K562 (cell line): ENCODE results near the gene SPDYE6. TPM values are rescaled to one million over a fixed set of nuclear protein-coding genes. Genes with fewer than 3 reads are reported as not detected.

ENCODE experiments used
- ATF1 ChIP-seq, 2 experiments: fragments of 450-650 bp in 1 of 2; IDR thresholded peaks; 2 replicates each; pipeline ENCODE4 v1.6.1; 2016; ENCODE audit warnings: missing compliant biosample characterization in 1 of 2, missing genetic modification characterization in 1 of 2
- HCFC1 ChIP-seq: IDR thresholded peaks from 2 replicates; pipeline ENCODE4 v1.6.1; 2012; ENCODE audit warnings: low read depth, low read length, improper control_type of control experiment
- IFI16 ChIP-seq: fragments of 250-450 bp; sonication (Bioruptor Pico); IDR thresholded peaks from 2 replicates; pipeline ENCODE4 v2.1.2; 2022; ENCODE audit warnings: mild to moderate bottlenecking, inconsistent platforms
- JUND ChIP-seq, 2 experiments: IDR thresholded peaks; 2 replicates in 1 of 2; 3 replicates in 1 of 2; pipeline ENCODE4 v1.6.1; 2011; ENCODE audit warnings: borderline replicate concordance in 2 of 2, low read depth in 2 of 2, low read length in 2 of 2, improper control_type of control experiment in 1 of 2, missing biosample characterization in 1 of 2, missing genetic modification characterization in 1 of 2, missing genetic modification reagents in 1 of 2
- RHOXF2B ChIP-seq: fragments of 250-450 bp; sonication (Bioruptor Pico); conservative IDR thresholded peaks from 2 replicates; pipeline ENCODE4 v1.5.1; 2021
- SMARCA4 ChIP-seq: fragments of 450-650 bp; IDR thresholded peaks from 2 replicates; pipeline ENCODE4 v1.6.1; 2016
- SRSF1 ChIP-seq: fragments of 200-400 bp; formaldehyde crosslinking; IDR thresholded peaks from 2 replicates; pipeline ENCODE4 v1.6.1; 2017; ENCODE audit warnings: mild to moderate bottlenecking, low read depth, low read length, moderate library complexity
- ZNF224 ChIP-seq: sonication (generic); formaldehyde crosslinking; IDR thresholded peaks from 2 replicates; pipeline ENCODE4 v1.8.0; 2022; ENCODE audit warnings: mild to moderate bottlenecking, missing genetic modification reagents
- polyA plus RNA-seq, 8 experiments: library from polyadenylated mRNA; depleted of rRNA in 4 of 8; stranded (reverse) in 5 of 8; unstranded in 3 of 8; fragments of >200 nt; fragmentation: Nextera tagmentation in 2 of 8; fragmentation: Illumina TruSeq in 1 of 8; extraction: Ambion mirVana in 2 of 8; extraction: Trizol in 1 of 8; gene quantifications; 2 replicates each; pipeline versions ENCODE4 v1.2.1 to v1.2.3, GENCODE V29; 2011 to 2014; ENCODE audit warnings: inconsistent platforms in 1 of 8, missing spikeins in 1 of 8
- total RNA-seq, 7 experiments: library from RNA; depleted of rRNA in 6 of 7; stranded (reverse); fragments of >200 nt in 6 of 7; fragmentation: Illumina TruSeq in 2 of 7; extraction: Trizol in 2 of 7; gene quantifications; 2 replicates each; pipeline versions ENCODE4 v1.2.1 to v1.2.3, GENCODE V29; 2011 to 2021; ENCODE audit warnings: low replicate concordance in 1 of 7
- TF ChIP-seq, protein P1 (sequence below): sonication (generic); formaldehyde crosslinking; IDR thresholded peaks from 2 replicates; pipeline ENCODE4 v1.8.1; 2023; ENCODE audit warnings: mild to moderate bottlenecking, missing genetic modification reagents

Gene SPDYE6
- total and polyA plus RNA-seq, 9 of the 15 experiments (the other 6 are each of a cell fraction or from before 2014, with no cell fraction given), result 0.24 to 0.35 TPM; not detected in 7

DNA sequence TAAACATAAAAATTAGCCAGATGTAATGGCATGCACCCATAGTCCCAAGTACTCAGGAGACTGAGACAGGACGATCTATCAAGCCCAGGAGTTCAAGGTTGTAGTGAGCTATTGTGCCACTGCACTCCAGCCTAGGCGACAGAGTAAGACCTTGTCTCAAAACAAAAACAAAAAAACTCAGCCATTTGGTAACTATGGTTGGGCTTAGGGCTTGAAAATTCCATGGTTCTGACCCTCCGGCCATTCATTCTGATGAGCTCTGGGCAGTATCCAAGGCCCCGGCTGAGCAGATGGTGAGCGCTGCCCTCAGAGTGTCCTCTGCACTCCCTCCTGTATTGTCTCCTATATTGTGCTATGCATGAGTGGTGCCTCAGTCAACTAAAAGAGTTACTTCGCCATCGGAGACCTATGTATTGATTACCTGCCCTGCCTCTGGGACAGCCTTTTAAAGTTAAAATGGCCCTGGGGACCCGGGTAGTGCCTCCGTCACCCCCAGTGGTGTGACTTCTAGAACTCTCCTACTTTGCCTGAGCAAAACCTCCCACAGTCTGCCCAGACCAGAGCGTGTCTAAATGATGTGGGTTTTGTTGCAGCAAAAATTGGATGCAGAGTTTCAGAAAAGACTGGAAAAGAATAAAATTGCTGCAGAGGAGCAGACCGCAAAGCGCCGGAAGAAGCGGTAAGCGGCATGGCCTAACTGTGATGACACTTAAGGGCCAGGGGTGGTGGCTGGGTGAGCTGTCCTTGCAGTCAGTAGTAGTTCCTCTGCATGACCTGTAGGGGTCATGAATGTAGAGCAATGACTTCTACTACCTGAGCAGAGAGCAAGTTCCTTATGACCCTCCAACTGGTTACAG lies 48.0 kb upstream of the SPDYE6 start (continued):
- TF ChIP-seq, protein P1, sequence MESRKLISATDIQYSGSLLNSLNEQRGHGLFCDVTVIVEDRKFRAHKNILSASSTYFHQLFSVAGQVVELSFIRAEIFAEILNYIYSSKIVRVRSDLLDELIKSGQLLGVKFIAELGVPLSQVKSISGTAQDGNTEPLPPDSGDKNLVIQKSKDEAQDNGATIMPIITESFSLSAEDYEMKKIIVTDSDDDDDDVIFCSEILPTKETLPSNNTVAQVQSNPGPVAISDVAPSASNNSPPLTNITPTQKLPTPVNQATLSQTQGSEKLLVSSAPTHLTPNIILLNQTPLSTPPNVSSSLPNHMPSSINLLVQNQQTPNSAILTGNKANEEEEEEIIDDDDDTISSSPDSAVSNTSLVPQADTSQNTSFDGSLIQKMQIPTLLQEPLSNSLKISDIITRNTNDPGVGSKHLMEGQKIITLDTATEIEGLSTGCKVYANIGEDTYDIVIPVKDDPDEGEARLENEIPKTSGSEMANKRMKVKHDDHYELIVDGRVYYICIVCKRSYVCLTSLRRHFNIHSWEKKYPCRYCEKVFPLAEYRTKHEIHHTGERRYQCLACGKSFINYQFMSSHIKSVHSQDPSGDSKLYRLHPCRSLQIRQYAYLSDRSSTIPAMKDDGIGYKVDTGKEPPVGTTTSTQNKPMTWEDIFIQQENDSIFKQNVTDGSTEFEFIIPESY (CRISPR knock-in tag), result peak; percentile 97
- TF ChIP-seq JUND (IDR thresholded peaks at IDR 0.05; ENCODE audit: borderline replicate concordance, low read depth, low read length) (peak; percentile 43; the same call in 1 of the 2 replicates), JUND (tag; IDR thresholded peaks at IDR 0.05; ENCODE audit: borderline replicate concordance, low read depth, low read length) (peak; percentile 37; the same call in 1 of the 3 replicates), SMARCA4 (no peak), SRSF1 (no peak), IFI16 (no peak), ATF1 (CRISPR knock-in tag; IDR thresholded peaks at IDR 0.05) (no peak), ATF1 (tag; IDR thresholded peaks at IDR 0.05) (0 out of 2 replicates have a peak, but pooled peaks have one; percentile 8), HCFC1 (peak; percentile 22; the same call in 1 of the 2 replicates), RHOXF2B (no peak), ZNF224 (CRISPR knock-in tag) (no peak)
